IMR-90 (cell line): ENCODE measurements around the gene GMFB. TPM values are rescaled to one million over a fixed set of nuclear protein-coding genes. Genes with fewer than 3 reads are reported as not detected.

Experiments
- ATAC-seq: fragments of 200-7000 bp; cut with Tn5 transposase; 2 replicates; pipeline ENCODE4 v1.9.1; 2020; ENCODE audit warnings: low read depth, mild to moderate bottlenecking, moderate library complexity
- BruUV-seq: library from RNA; stranded (reverse); fragments of 400-500 nt; replicated peaks from 2 replicates; lab custom pipeline; 2021; lab: Mats Ljungman, UMichigan
- CTCF ChIA-PET: fragments of 300-600 bp; formaldehyde crosslinking; extraction: SDS; loops from one replicate; lab custom pipeline; 2021; ENCODE audit warnings: antibody characterized with exemption; lab: Yijun Ruan, JAX
- POLR2A ChIA-PET: fragments of 300-600 bp; sonication (Branson Sonifier 250); formaldehyde crosslinking; loops from one replicate; lab custom pipeline; 2022; ENCODE audit warnings: antibody characterized with exemption; ENCODE audit not compliant: unreplicated experiment; lab: Charles Lee
- DNase-seq: peaks from one replicate; pipeline ENCODE4 v3.0.0; 2013
- H2AFZ ChIP-seq: replicated peaks from 2 replicates; pipeline ENCODE3; 2013; ENCODE audit warnings: low read length, mild to moderate bottlenecking; ENCODE audit not compliant: poor library complexity
- H2AK5ac ChIP-seq: 2 replicates; pipeline ENCODE4 v1.6.1; 2013; ENCODE audit warnings: low read depth, low read length, inconsistent platforms
- H2AK9ac ChIP-seq: replicated peaks from 2 replicates; pipeline ENCODE3; 2013; ENCODE audit warnings: mild to moderate bottlenecking, low read depth, low read length, moderate library complexity; ENCODE audit not compliant: poor library complexity
- H2BK120ac ChIP-seq: 2 replicates; pipeline ENCODE4 v1.6.1; 2013; ENCODE audit warnings: low read depth, low read length, inconsistent platforms
- H2BK15ac ChIP-seq: 3 replicates; pipeline ENCODE4 v1.6.1; 2013; ENCODE audit warnings: low read depth, low read length, inconsistent platforms
- H2BK20ac ChIP-seq: 2 replicates; pipeline ENCODE4 v1.6.1; 2013; ENCODE audit warnings: low read depth, mild to moderate bottlenecking, inconsistent platforms, low read length, moderate library complexity
- H2BK5ac ChIP-seq: 2 replicates; pipeline ENCODE4 v1.6.1; 2013; ENCODE audit warnings: mild to moderate bottlenecking, low read depth, low read length, inconsistent platforms; ENCODE audit not compliant: poor library complexity, severe bottlenecking
- H3K14ac ChIP-seq: replicated peaks from 2 replicates; pipeline ENCODE4 v1.6.1; 2013; ENCODE audit warnings: low read depth, low read length, inconsistent platforms
- H3K18ac ChIP-seq: 2 replicates; pipeline ENCODE4 v1.6.1; 2013; ENCODE audit warnings: low read depth, low read length, control low read depth
- H3K23ac ChIP-seq: 2 replicates; pipeline ENCODE4 v1.6.1; 2013; ENCODE audit warnings: low read depth, low read length, inconsistent platforms
- H3K27ac ChIP-seq: 2 replicates; pipeline ENCODE4 v1.5.1; 2013; ENCODE audit warnings: mild to moderate bottlenecking, control low read depth, low read length; ENCODE audit not compliant: insufficient read depth
- H3K27me3 ChIP-seq: 2 replicates; pipeline ENCODE4 v1.6.1; 2013; ENCODE audit warnings: low read length; ENCODE audit not compliant: control insufficient read depth, insufficient read depth
- H3K36me3 ChIP-seq: 2 replicates; pipeline ENCODE4 v1.6.1; 2013; ENCODE audit warnings: low read length, mixed read lengths; ENCODE audit not compliant: control insufficient read depth, insufficient read depth
- H3K4ac ChIP-seq: 2 replicates; pipeline ENCODE4 v1.6.1; 2013; ENCODE audit warnings: low read depth, low read length, inconsistent platforms
- H3K4me1 ChIP-seq: 2 replicates; pipeline ENCODE4 v1.6.1; 2013; ENCODE audit warnings: low read length, mixed read lengths; ENCODE audit not compliant: control insufficient read depth, insufficient read depth
- H3K4me2 ChIP-seq: 2 replicates; pipeline ENCODE4 v1.6.1; 2013; ENCODE audit warnings: low read depth, mild to moderate bottlenecking, control low read depth, low read length, moderate library complexity
- H3K4me3 ChIP-seq: 2 replicates; pipeline ENCODE4 v1.5.1; 2013; ENCODE audit warnings: low read depth, mild to moderate bottlenecking, control low read depth, low read length, moderate library complexity; ENCODE audit not compliant: insufficient read depth
- H3K56ac ChIP-seq: 2 replicates; pipeline ENCODE4 v1.6.1; 2013; ENCODE audit warnings: low read length, inconsistent platforms; ENCODE audit not compliant: insufficient read depth; ENCODE audit errors: extremely low read depth
- H3K79me1 ChIP-seq, 2 experiments: 2 replicates each; pipeline ENCODE4 v1.6.1; 2013; ENCODE audit warnings: low read length in 2 of 2, inconsistent platforms in 1 of 2, low read depth in 1 of 2
- H3K9ac ChIP-seq: 2 replicates; pipeline ENCODE4 v1.6.1; 2013; ENCODE audit warnings: low read depth, low read length, control low read depth
- H3K9me1 ChIP-seq: 2 replicates; pipeline ENCODE4 v1.6.1; 2013; ENCODE audit warnings: low read length, inconsistent platforms; ENCODE audit not compliant: insufficient read depth
- H3K9me3 ChIP-seq: 2 replicates; pipeline ENCODE4 v1.6.1; 2013; ENCODE audit warnings: low read length; ENCODE audit not compliant: control insufficient read depth, insufficient read depth
- H4K20me1 ChIP-seq: 2 replicates; pipeline ENCODE4 v1.6.1; 2013; ENCODE audit warnings: low read length, inconsistent platforms; ENCODE audit not compliant: insufficient read depth
- H4K5ac ChIP-seq: 2 replicates; pipeline ENCODE4 v1.6.1; 2013; ENCODE audit warnings: mild to moderate bottlenecking, low read depth, low read length, control low read depth
- H4K8ac ChIP-seq, 2 experiments: 2 replicates each; pipeline ENCODE4 v1.6.1; 2013; ENCODE audit warnings: low read depth in 2 of 2, low read length in 2 of 2, control low read depth in 1 of 2, inconsistent platforms in 1 of 2
- H4K91ac ChIP-seq: 2 replicates; pipeline ENCODE4 v1.6.1; 2013; ENCODE audit warnings: low read depth, low read length, inconsistent platforms; ENCODE audit not compliant: insufficient read depth
- CHD1 ChIP-seq: IDR thresholded peaks from 2 replicates; pipeline ENCODE4 v1.6.1; 2012; ENCODE audit warnings: low read depth, low read length, improper control_type of control experiment
- FOS ChIP-seq: fragments of 150-350 bp; IDR thresholded peaks from 2 replicates; pipeline ENCODE4 v1.6.1; 2016; ENCODE audit warnings: low read depth, low read length
- MXI1 ChIP-seq: IDR thresholded peaks from 2 replicates; pipeline ENCODE4 v1.6.1; 2012; ENCODE audit warnings: low read depth, mild to moderate bottlenecking, low read length, moderate library complexity, borderline replicate concordance
- NFE2L2 ChIP-seq: fragments of 150-350 bp; IDR thresholded peaks from 2 replicates; pipeline ENCODE4 v1.6.1; 2016; ENCODE audit warnings: low read depth, mild to moderate bottlenecking, low read length
- POLR2A ChIP-seq: IDR thresholded peaks from 2 replicates; pipeline ENCODE4 v1.6.1; 2012; ENCODE audit warnings: mild to moderate bottlenecking, low read depth, low read length
- RCOR1 ChIP-seq: IDR thresholded peaks from 2 replicates; pipeline ENCODE4 v1.6.1; 2012; ENCODE audit warnings: mild to moderate bottlenecking, low read length, improper control_type of control experiment; ENCODE audit not compliant: insufficient replicate concordance
- WGBS, 2 experiments: methylation state at CpG; one replicate each; pipeline versions ENCODE4 v1.1.5 to v1.1.7; 2013; ENCODE audit warnings: missing lambda C conversion rate in 2 of 2; ENCODE audit not compliant: insufficient read length in 1 of 2; ENCODE audit errors: extremely low coverage in 2 of 2; 5-methylcytosine and 5-hydroxymethylcytosine counted together
- dilution Hi-C: fragments of 300-500 bp; cut with HindIII; formaldehyde crosslinking; loops from one replicate; pipeline ENCODE4 v1.14.3; 2018; ENCODE audit warnings: low sequenced_read_pairs; ENCODE audit not compliant: unreplicated experiment
- in situ Hi-C: fragments of 300-500 bp; cut with MboI; formaldehyde crosslinking; loops from 3 replicates; pipeline ENCODE4 v1.14.3; 2019; ENCODE audit warnings: low sequenced_read_pairs, inconsistent platforms, mixed read lengths
- intact Hi-C: fragments of 100-400 bp; cut with micrococcal nuclease; formaldehyde crosslinking; loops from 2 replicates; pipeline ENCODE4 v1.10.0; 2022
- polyA plus RNA-seq, 3 experiments: library from polyadenylated mRNA; depleted of rRNA; stranded (reverse); fragments of >200 nt; gene quantifications; 2 replicates each; pipeline ENCODE4 v1.2.3, GENCODE V29; 2012; ENCODE audit warnings: low replicate concordance in 1 of 3
- total RNA-seq: library from RNA; depleted of rRNA; stranded (reverse); fragments of >200 nt; gene quantifications from 2 replicates; pipeline ENCODE4 v1.2.3, GENCODE V29; 2012
- TF ChIP-seq, protein P1 (sequence below): fragments of 150-350 bp; IDR thresholded peaks from 2 replicates; pipeline ENCODE4 v1.6.1; 2016; ENCODE audit warnings: low read depth, mild to moderate bottlenecking, low read length, moderate library complexity, borderline replicate concordance
- TF ChIP-seq, protein P2 (sequence below): fragments of 150-350 bp; IDR thresholded peaks from 2 replicates; pipeline ENCODE4 v1.6.1; 2017; ENCODE audit warnings: mild to moderate bottlenecking, antibody characterized with exemption, low read length, low read depth

Gene GMFB
- total and polyA plus RNA-seq, 2 of the 4 experiments (the other 2 are of a cell fraction), result 22.4 to 59.1 TPM

- in situ Hi-C loops (no loop called here), dilution Hi-C loops (no loop called here), intact Hi-C loops (loop anchor here (5.0 kb wide), 1 partner anchor 77 kb away; no protein-coding TSS in a partner anchor)
- no peak overlapping the region for H3K4me2 ChIP-seq
- no peak overlapping the region for H2AFZ ChIP-seq
- no peak for DNase-seq
- H2AK5ac ChIP-seq, result no peak overlapping the region
- no peaks in the 10 kb centered on the region; the same call in 1 of the 2 replicates for H4K20me1 ChIP-seq
- H3K4me1 ChIP-seq, result peaks cover 3% of the 10 kb centered on the region
- H3K36me3 ChIP-seq, result no peaks in the 10 kb centered on the region
- H3K4me3 ChIP-seq, result no peak overlapping the region
- H3K27ac ChIP-seq, result no peak overlapping the region
- no peak overlapping the region for H2BK5ac ChIP-seq
- no peak overlapping the region for H3K56ac ChIP-seq
- no peaks in the 10 kb centered on the region; the same call in 1 of the 2 replicates for H3K9me1 ChIP-seq
- H3K27me3 ChIP-seq, result no peaks in the 10 kb centered on the region
- WGBS, 2 experiments, result 86% methylated on average over 6 of the region's 7 CpGs; no CpG with 5 or more reads in 1 of the 2 experiments
- no peak overlapping the region for H4K5ac ChIP-seq
- no peak overlapping the region for H3K14ac ChIP-seq
- no peak overlapping the region for H3K9ac ChIP-seq
- no peak overlapping the region for H4K91ac ChIP-seq
- H2BK120ac ChIP-seq, result no peak overlapping the region
- CTCF ChIA-PET, result no interaction called here
- POLR2A ChIA-PET, result no interaction called here
- BruUV-seq, result no TSS peak
- no peaks in the 10 kb centered on the region for H3K9me3 ChIP-seq
- H3K4ac ChIP-seq, result no peak overlapping the region
- H3K79me1 ChIP-seq, result peaks cover 0 to 8% of the 10 kb centered on the region in 2 experiments; a peak in 2 of 4 replicates
- no peak overlapping the region for H3K23ac ChIP-seq
- no peak overlapping the region for H4K8ac ChIP-seq
- no peak for TF ChIP-seq POLR2A
- TF ChIP-seq, protein P1, sequence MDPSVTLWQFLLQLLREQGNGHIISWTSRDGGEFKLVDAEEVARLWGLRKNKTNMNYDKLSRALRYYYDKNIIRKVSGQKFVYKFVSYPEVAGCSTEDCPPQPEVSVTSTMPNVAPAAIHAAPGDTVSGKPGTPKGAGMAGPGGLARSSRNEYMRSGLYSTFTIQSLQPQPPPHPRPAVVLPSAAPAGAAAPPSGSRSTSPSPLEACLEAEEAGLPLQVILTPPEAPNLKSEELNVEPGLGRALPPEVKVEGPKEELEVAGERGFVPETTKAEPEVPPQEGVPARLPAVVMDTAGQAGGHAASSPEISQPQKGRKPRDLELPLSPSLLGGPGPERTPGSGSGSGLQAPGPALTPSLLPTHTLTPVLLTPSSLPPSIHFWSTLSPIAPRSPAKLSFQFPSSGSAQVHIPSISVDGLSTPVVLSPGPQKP, result no peak
- no peak for TF ChIP-seq RCOR1
- TF ChIP-seq, protein P2, sequence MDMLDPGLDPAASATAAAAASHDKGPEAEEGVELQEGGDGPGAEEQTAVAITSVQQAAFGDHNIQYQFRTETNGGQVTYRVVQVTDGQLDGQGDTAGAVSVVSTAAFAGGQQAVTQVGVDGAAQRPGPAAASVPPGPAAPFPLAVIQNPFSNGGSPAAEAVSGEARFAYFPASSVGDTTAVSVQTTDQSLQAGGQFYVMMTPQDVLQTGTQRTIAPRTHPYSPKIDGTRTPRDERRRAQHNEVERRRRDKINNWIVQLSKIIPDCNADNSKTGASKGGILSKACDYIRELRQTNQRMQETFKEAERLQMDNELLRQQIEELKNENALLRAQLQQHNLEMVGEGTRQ, result no peak
- TF ChIP-seq CHD1, result no peak
- TF ChIP-seq MXI1, result no peak
- TF ChIP-seq NFE2L2, result no peak
- TF ChIP-seq FOS, result no peak
- no peak overlapping the region for H2BK15ac ChIP-seq
- no peak overlapping the region for H2BK20ac ChIP-seq
- no peak for ATAC-seq
- no peak overlapping the region for H2AK9ac ChIP-seq
- H3K18ac ChIP-seq, result no peak overlapping the region
Observed at GRCh38 chr14:54444681-54445080, 44.1 kb downstream of the GMFB start.
